ENCODE results near the gene UGT1A3.

Gene UGT1A3

DNA sequence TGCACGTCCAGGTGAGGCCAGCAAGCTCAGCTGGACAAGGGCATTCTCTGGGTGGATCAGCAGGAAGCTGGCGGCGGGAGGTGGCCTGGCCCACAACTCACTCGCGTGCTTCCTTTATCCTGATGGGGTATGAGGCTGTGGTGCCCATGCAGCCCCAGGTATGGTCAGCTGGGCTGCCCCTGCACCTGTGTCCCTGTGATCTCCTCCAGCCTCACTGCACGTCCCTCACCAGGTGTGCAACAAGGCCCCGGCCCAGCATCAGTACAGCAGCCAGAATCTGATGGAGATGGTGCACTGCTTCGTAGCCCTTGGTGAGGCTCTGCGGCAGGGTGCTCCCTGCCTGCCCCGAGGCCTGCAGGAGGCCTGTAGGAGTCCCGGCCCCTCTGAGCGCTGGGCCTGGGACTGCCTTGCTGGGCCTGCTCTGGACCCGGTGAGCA lies 66.9 kb downstream of the UGT1A3 start:
- DNase-seq (ENCODE audit: low read depth), result no peak

DNA sequence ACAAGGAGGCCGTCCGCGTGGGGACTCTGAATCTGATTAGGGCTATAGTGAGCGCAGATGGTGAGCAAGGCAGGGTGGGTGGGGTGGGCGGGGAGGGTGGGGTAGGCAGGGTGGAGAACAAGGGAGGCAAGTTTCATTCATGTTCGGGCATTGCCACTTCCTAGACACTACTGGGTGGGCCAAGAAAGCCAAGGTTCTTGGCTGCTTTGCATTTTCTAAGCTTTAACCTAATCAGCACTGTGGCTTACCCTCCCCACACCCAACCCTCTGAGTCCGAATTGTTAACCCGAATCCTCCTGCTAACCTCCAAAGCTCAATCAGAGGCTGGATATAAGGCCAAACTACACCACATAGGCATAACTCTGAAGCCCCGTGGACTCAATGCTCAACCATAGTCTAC lies 67.4 kb downstream of the UGT1A3 start:
- no peak for DNase-seq (ENCODE audit: low read depth)

GRCh38 chr2:233798335-233799086 lies 69.7 kb downstream of the UGT1A3 start:
- DNase-seq (ENCODE audit: low read depth), result no peak

DNA sequence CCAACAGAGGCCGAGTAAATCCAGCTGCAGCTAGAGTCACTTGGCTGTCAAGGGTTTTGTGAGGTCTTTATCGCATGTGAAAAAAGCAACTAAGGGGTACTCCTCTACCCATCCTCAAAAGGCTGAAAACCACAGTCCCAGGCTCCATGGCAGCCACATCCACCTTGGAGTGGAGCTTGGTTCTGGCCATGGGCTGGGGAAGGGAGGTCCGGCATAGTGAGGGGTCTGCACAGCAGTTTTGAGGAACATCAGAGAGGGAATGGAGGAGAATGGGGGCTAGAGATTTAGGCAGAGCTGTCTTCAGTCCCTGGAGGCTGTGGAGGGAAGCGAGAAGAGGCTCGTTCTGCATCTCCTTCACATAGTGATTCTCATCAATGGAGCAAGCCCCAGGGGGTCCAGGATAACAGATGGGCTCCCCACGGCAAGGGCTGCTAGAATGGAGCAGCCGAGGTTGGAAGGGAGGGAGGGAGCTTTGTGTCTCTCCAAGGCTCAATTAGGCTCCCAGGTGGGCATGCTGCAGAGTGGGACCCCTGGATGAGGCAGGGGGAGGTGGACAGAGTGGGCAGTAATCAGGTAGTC lies 70.3 kb downstream of the UGT1A3 start:
- no peak for DNase-seq (ENCODE audit: low read depth)

GRCh38 chr2:233799716-233800115 lies 70.9 kb downstream of the UGT1A3 start:
- DNase-seq (ENCODE audit: low read depth), result no peak

GRCh38 chr2:233800208-233800607 lies 71.4 kb downstream of the UGT1A3 start:
- DNase-seq (ENCODE audit: low read depth), result no peak

GRCh38 chr2:233801357-233802131 lies 72.7 kb downstream of the UGT1A3 start:
- no peak for DNase-seq (ENCODE audit: low read depth)

- DNase-seq (ENCODE audit: low read depth), result no peak
Observed at GRCh38 chr2:233802132-233802815, 73.4 kb downstream of the UGT1A3 start.

DNA sequence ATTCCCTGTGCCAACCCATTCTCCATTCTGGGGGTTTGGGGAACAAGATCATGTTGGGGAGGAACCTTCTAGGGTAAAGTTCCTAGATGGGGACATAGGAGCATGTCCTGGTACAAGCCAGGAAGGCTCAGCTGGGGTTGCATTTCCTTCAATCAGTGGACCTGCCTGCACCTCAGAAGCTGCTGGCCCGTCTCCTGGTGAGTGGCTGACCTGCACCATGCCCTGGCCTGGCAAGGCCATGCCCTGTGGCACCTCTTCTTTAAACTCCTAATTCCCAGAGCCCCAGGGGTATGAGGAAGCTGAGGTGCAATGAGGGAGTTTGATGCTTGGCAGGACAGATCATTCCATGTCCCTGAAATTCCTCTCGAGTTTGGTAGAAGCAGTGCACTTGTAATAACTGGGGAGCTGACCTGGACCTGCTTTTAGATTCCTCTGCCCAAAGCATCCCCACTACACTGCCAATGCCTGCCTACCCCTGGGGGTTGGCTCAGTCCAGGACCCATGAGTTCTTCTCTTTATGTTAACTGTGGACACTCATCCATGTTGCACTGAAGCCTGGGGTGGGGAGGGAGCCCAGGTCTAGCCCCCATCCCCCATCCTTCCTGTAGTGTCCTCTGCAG lies 74.6 kb downstream of the UGT1A3 start:
- no peak for DNase-seq (ENCODE audit: low read depth)

GRCh38 chr2:233803994-233804393 lies 75.2 kb downstream of the UGT1A3 start:
- no peak for DNase-seq (ENCODE audit: low read depth)

GRCh38 chr2:233807215-233807865 lies 78.5 kb downstream of the UGT1A3 start:
- no peak for DNase-seq (ENCODE audit: low read depth)

DNA sequence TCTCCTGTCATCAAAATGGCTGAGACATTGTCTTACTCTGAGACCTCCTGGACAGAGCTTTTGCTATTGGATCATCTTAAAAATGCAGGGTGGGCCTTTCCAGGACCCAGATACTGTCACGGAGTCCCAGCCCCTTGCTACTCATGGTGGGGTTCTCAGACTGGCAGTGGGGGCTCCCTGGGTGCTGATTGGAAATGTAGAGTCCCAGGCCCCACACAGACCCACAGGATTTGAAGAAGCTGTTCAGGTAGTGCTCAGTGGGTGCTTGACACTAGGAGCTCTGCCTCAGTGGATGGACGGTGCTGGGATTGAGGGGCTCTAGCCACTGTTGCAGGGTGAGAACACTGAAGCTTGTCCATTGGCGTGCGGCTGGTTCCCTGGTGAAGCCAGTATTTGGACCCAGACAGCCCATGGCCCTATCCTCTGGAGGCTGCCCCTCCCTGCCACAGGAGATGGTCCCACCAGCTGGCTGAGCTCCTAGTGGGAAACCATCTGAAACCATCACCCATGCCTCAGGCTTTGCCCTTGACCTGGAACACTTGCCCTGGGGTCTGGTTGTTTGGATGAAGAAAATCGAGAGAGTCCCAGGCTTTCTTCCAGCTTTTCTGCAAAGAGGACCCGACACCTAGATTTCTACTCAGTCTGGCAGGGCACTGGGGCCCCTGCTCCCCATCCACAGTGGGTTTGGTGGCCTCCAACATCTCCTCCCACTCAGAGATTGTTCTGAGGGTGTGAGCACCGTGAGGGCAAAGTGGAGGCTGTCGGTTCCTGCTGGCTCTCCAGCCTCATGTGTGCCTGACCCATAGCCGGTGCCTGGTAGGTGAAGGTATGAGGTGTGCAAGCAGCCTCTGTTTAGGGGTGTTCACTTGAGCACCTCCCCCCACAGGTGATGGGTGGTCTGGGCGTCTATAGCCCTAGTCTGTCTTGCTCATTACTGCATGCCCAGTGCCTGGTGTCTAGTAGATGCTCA lies 79.4 kb downstream of the UGT1A3 start:
- DNase-seq (ENCODE audit: low read depth), result no peak

GRCh38 chr2:233810385-233810784 lies 81.5 kb downstream of the UGT1A3 start:
- DNase-seq (ENCODE audit: low read depth), result no peak

DNA sequence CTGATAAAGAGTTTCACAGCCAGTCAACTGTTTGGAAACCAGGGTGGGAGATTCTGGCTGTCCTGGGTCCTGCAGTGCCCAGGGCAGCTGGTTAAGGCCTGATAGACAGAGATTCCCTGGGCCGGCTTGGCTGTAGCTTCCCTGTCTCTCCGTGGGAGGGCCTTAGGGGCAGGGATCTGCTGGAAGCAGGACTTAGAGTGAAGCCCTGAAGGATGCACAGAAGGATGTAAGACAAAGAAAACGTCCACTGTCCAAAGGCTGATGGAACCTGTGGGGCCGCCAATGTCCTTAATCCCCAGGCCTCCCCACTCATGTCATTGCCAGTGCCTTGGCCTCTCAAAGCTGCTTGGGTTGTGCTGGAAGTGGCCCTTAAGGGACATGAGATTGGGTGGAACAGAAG lies 82.2 kb downstream of the UGT1A3 start:
- DNase-seq (ENCODE audit: low read depth), result no peak

DNA sequence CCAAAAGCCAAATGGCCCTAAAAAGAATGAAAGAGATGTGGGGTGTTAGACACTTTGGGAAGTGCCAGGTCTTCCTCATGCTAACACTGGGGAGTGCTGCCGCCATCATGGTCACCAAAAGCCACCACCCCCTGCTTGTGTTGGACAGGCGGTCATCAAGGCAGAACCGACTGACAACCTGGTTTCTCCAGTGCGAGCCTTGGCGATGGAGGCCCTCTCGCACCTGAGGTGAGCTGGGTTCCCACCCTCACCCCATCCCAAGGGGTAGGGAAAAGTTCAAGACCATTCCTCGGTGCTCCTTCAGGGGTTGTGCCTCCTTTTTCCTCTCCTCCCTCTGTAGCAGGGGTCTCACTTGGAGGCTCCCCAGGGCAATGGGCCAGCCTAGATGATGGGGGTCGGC lies 82.9 kb downstream of the UGT1A3 start:
- no peak for DNase-seq (ENCODE audit: low read depth)

DNA sequence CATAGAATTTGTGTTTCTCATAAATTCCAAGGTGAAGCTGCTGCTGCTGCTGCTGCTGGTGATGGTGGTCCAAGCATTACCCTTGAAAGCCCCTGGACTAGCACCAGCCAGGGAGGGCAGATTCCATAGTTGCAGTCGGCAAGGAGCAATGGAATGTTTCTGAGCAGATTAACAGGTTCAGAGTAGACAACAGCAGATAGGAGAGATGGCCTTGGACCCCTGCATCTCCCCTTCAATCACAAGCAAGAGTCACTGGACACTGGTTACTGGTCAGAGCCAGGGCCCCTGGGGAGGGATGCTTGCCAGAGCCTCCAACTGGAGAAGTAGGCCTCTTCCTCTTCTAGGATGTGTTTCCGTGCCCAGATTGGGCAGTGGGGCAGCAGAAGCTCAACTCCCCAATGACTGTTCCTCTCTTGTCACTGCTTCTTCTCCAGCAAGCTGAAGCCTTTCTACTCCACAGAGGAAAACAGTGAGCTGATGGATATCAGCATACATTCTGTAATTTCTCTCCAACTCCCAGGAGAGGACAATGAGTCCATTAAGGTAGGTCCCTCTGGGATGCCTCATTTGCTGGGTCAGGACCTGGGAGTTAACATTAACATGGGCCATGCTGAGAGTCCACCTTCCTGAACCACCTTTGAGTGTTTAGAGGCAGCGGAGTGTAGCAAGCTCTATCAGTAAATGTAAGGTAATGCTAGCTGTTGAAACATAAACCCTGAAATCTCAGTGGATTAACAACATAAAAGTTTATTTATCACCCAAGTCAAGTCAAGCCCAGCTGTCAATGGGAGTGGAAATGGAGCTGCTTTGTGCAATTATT lies 84.6 kb downstream of the UGT1A3 start:
- DNase-seq (ENCODE audit: low read depth), result no peak

DNA sequence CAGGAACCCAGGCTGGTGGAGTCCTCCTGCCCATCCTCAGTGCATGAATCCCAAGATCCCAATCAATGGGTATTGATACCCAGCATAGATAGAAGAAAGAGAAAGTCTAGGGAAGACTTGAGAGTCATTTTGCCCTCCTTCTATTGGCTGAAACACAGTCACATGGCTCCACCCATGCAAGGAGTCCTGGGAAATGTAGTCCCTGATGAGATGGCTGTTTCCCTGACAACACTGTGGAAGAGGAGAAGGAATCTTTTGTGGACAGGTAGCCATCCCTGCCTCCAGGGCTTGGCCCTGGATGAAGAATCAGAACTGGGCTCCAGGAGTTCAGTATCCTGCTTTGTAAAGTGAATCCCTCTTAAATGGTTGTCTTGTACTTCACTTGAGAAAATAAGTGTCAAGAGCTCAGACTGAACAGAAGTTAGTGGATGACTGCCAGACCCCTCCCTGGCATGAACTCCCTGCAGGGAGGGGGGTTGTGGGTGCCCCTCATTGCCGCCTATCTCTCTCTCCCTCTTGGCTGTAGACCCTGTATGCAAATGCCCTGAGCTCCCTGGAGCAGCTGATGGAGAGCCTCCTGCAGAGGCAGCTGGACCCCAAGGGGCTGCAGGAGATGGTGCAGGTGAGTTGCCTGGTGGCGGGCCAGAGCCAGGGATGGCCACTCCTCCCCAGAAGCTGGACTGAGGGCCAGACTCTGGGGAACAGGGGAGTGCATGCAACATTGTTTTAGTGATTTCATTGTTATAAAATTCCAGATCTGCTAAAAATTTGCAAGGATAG lies 85.4 kb downstream of the UGT1A3 start:
- DNase-seq (ENCODE audit: low read depth), result no peak

GRCh38 chr2:233815861-233816260 lies 87.0 kb downstream of the UGT1A3 start:
- DNase-seq (ENCODE audit: low read depth), result no peak

DNA sequence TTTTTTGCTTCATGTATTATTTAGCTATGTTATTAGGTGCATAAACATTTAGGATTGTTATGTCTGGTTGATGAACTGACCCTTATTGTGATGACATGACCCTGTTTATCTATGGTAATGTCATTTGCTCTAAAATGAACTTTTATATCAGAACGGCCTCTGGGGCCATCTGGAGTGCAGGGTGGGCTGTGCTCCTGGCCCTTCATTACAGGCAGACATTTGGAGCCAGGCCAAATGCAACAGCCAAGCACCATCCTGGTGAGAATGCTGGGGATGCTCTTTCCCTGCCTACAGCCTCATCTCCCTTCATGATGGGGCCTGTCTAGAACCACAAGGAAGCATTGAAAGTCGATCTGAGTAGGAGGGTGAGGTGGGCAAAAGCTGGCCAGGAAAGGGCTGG lies 87.5 kb downstream of the UGT1A3 start:
- no peak for DNase-seq (ENCODE audit: low read depth)
